SK-N-SH treated with all-trans-retinoic acid at 6 μM for 48 hours (cell line): ENCODE data around the gene PCDHB6.

Source experiments
- BACH2 ChIP-seq: fragments of 250-450 bp; sonication (Bioruptor Pico); IDR thresholded peaks from 2 replicates; pipeline ENCODE4 v1.9.0; 2021; ENCODE audit warnings: mild to moderate bottlenecking, borderline replicate concordance
- CSRNP3 ChIP-seq: fragments of 250-450 bp; sonication (Bioruptor Pico); IDR thresholded peaks from 2 replicates; pipeline ENCODE4 v1.5.1; 2021; ENCODE audit warnings: mild to moderate bottlenecking, moderate library complexity
- PATZ1 ChIP-seq: fragments of 250-450 bp; sonication (Bioruptor Pico); IDR thresholded peaks from 2 replicates; pipeline ENCODE4 v1.8.0; 2020; ENCODE audit warnings: mild to moderate bottlenecking, moderate library complexity, borderline replicate concordance
- RARB ChIP-seq: fragments of 250-450 bp; sonication (Bioruptor Pico); IDR thresholded peaks from 2 replicates; pipeline ENCODE4 v1.8.0; 2021; ENCODE audit warnings: mild to moderate bottlenecking, moderate library complexity
- SNAI2 ChIP-seq: fragments of 250-450 bp; sonication (Bioruptor Pico); IDR thresholded peaks from 2 replicates; pipeline ENCODE4 v1.5.0; 2020; ENCODE audit warnings: mild to moderate bottlenecking, moderate library complexity
- TSHZ2 ChIP-seq: fragments of 250-450 bp; sonication (Bioruptor Pico); IDR thresholded peaks from 2 replicates; pipeline ENCODE4 v1.5.0; 2020; ENCODE audit warnings: mild to moderate bottlenecking, moderate library complexity
- ZC3H10 ChIP-seq: fragments of 250-450 bp; sonication (Bioruptor Pico); IDR thresholded peaks from 2 replicates; pipeline ENCODE4 v1.5.1; 2021; ENCODE audit warnings: mild to moderate bottlenecking, moderate library complexity
- ZFP30 ChIP-seq: fragments of 450-650 bp; formaldehyde crosslinking; IDR thresholded peaks from 2 replicates; pipeline ENCODE4 v1.5.0; 2022; ENCODE audit warnings: mild to moderate bottlenecking, moderate library complexity
- ZNF565 ChIP-seq: fragments of 450-650 bp; formaldehyde crosslinking; conservative IDR thresholded peaks from 2 replicates; pipeline ENCODE4 v1.5.0; 2020; ENCODE audit warnings: low read depth, mild to moderate bottlenecking, moderate library complexity
- ZNF8 ChIP-seq: fragments of 450-650 bp; formaldehyde crosslinking; IDR thresholded peaks from 2 replicates; pipeline ENCODE4 v1.5.0; 2020; ENCODE audit warnings: mild to moderate bottlenecking, moderate library complexity

GRCh38 chr5:141119250-141119649 is 30.6 kb upstream of the PCDHB6 start:
- TF ChIP-seq ZFP30 (CRISPR knock-in tag) (no peak), CSRNP3 (no peak), PATZ1 (CRISPR knock-in tag) (no peak), RARB (CRISPR knock-in tag) (no peak), ZNF565 (no peak), ZNF8 (CRISPR knock-in tag) (no peak), SNAI2 (no peak), BACH2 (CRISPR knock-in tag) (no peak), TSHZ2 (CRISPR knock-in tag) (no peak), ZC3H10 (CRISPR knock-in tag) (no peak)
